Suprapubic skin (tissue), 4 donors: ENCODE measurements around the gene B3GNT8. TPM values are rescaled to one million over a fixed set of nuclear protein-coding genes. Genes with fewer than 3 reads are reported as not detected.

Experiments used
- DNase-seq, 2 donors: peaks; one replicate each; pipeline ENCODE4 v3.0.0-alpha.2; 2019; ENCODE audit warnings: low spot score in 2 of 2
- H3K27ac ChIP-seq: fragments of 200-600 bp; sonication (generic); one replicate; pipeline ENCODE4 v1.5.1; 2019
- H3K27me3 ChIP-seq: fragments of 200-600 bp; sonication (generic); one replicate; pipeline ENCODE4 v1.5.1; 2019
- H3K36me3 ChIP-seq: fragments of 200-600 bp; sonication (generic); one replicate; pipeline ENCODE4 v1.5.1; 2019
- H3K4me1 ChIP-seq: fragments of 200-600 bp; sonication (generic); one replicate; pipeline ENCODE4 v1.5.1; 2019
- H3K4me3 ChIP-seq: fragments of 200-600 bp; sonication (generic); one replicate; pipeline ENCODE4 v1.5.1; 2019; ENCODE audit warnings: mild to moderate bottlenecking
- H3K9me3 ChIP-seq: fragments of 200-600 bp; sonication (generic); one replicate; pipeline ENCODE4 v1.5.1; 2019
- EP300 ChIP-seq: sonication (generic); formaldehyde crosslinking; IDR thresholded peaks from one replicate; pipeline ENCODE4 v1.6.1; 2017; ENCODE audit warnings: antibody characterized with exemption
- POLR2A ChIP-seq, 2 donors: fragments of 450-650 bp; IDR thresholded peaks; one replicate each; pipeline ENCODE4 v1.6.1; 2017; ENCODE audit warnings: antibody characterized with exemption in 2 of 2, mild to moderate bottlenecking in 2 of 2, moderate library complexity in 2 of 2
- POLR2AphosphoS5 ChIP-seq, 3 donors: sonication (generic); formaldehyde crosslinking; IDR thresholded peaks; one replicate each; pipeline ENCODE4 v1.6.1; 2017; ENCODE audit warnings: antibody characterized with exemption in 3 of 3
- WGBS: methylation state at CpG from one replicate; pipeline ENCODE4 v1.1.5; 2018; 5-methylcytosine and 5-hydroxymethylcytosine counted together
- total RNA-seq, 4 donors: library from RNA; depleted of rRNA; stranded (reverse); fragments of >200 nt; gene quantifications; one replicate each; pipeline ENCODE4 v1.1.0, GENCODE V29; 2016
- TF ChIP-seq, protein P1 (sequence below), 2 donors: fragments of 200-600 bp in 1 of 2; fragments of 450-650 bp in 1 of 2; sonication (generic) in 1 of 2; IDR thresholded peaks; one replicate each; pipeline ENCODE4 v1.5.1; 2016 to 2019; ENCODE audit warnings: antibody characterized with exemption in 2 of 2, mild to moderate bottlenecking in 1 of 2, moderate library complexity in 1 of 2

Gene B3GNT8
- total RNA-seq, 4 donors from 2014 or later = 4.7 to 9.6 (median 6.2) TPM

DNA sequence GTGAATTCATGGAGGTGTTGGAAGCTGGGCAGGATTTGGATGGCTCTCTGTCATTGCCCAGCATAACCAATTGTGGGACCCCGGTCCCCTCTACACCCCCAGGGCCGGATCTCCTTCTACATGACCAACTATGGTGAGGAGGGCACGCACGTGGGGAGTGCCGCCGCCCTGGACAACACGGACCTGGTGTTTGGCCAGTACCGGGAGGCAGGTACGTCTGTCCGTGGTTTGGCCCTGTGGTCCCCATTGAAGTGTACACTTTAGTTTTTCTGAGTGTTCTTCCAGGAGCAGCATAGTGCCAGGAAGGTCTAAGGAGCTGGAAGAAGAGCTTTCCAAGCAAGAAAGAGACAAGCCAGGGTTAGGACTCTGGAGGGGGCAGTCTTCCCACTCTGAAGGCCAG lies 13.2 kb downstream of the B3GNT8 start:
- no peak for DNase-seq
- H3K27me3 ChIP-seq = no peaks in the 10 kb centered on the region
- H3K9me3 ChIP-seq = no peaks in the 10 kb centered on the region
- WGBS = 100% methylated on average over 7 of the region's 10 CpGs
- TF ChIP-seq, protein P1, sequence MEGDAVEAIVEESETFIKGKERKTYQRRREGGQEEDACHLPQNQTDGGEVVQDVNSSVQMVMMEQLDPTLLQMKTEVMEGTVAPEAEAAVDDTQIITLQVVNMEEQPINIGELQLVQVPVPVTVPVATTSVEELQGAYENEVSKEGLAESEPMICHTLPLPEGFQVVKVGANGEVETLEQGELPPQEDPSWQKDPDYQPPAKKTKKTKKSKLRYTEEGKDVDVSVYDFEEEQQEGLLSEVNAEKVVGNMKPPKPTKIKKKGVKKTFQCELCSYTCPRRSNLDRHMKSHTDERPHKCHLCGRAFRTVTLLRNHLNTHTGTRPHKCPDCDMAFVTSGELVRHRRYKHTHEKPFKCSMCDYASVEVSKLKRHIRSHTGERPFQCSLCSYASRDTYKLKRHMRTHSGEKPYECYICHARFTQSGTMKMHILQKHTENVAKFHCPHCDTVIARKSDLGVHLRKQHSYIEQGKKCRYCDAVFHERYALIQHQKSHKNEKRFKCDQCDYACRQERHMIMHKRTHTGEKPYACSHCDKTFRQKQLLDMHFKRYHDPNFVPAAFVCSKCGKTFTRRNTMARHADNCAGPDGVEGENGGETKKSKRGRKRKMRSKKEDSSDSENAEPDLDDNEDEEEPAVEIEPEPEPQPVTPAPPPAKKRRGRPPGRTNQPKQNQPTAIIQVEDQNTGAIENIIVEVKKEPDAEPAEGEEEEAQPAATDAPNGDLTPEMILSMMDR (IDR thresholded peaks at IDR 0.05) = no peak
- TF ChIP-seq POLR2A (IDR thresholded peaks at IDR 0.05) = no peak
- no peak for TF ChIP-seq POLR2AphosphoS5 (IDR thresholded peaks at IDR 0.05)
- TF ChIP-seq EP300 = no peak
- no peak overlapping the region for H3K4me3 ChIP-seq
- H3K27ac ChIP-seq = no peak overlapping the region
- peaks cover 16% of the 10 kb centered on the region for H3K4me1 ChIP-seq
- peaks cover 78% of the 10 kb centered on the region for H3K36me3 ChIP-seq

DNA sequence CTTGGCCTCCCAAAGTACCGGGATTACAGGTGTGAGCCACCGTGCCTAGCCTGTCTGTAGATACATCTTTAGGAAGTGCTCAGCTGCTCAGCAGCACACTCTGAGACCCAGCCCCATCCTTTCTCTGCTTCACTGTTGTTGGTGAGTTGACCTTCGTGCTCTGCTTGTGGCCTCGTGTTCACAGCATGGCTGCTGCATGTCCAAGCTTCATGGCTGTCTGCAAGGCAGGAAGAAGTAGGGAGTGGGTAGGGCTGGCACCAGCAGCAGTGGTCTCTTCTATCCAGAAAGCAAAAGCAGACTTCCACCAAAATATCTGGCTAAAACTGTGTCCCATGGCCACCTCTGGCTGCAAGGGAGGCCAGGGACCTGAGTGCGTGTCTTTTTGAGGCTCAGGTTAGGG lies 14.2 kb downstream of the B3GNT8 start:
- TF ChIP-seq, protein P1 (IDR thresholded peaks at IDR 0.05) = no peak
- TF ChIP-seq POLR2A (IDR thresholded peaks at IDR 0.05) (no peak), POLR2AphosphoS5 (IDR thresholded peaks at IDR 0.05) (no peak), EP300 (no peak)
- Histone ChIP-seq H3K9me3 (no peaks in the 10 kb centered on the region), H3K36me3 (peaks cover 68% of the 10 kb centered on the region), H3K4me3 (no peak overlapping the region), H3K4me1 (peaks cover 17% of the 10 kb centered on the region), H3K27me3 (no peaks in the 10 kb centered on the region), H3K27ac (no peak overlapping the region)
- DNase-seq = no peak
- 95% methylated on average over 5 of the region's 5 CpGs for WGBS

DNA sequence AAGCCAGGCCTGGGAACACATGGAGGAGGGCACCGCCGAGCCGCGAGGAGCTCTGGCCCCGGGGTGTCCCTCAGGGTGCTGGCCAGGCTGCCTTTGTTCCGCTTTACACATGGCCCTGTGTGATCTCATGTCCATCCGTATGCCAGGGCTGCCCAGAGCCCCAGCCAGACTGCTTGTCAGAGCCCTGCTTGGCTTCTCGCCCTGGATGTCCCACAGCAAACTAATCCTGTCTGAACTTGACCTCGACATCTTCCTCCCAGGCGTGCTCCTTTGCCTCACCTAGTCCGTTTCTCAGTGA lies 15.3 kb downstream of the B3GNT8 start:
- Histone ChIP-seq H3K27ac (no peak overlapping the region), H3K4me3 (no peak overlapping the region), H3K9me3 (no peaks in the 10 kb centered on the region), H3K4me1 (peaks cover 20% of the 10 kb centered on the region), H3K36me3 (peaks cover 59% of the 10 kb centered on the region), H3K27me3 (no peaks in the 10 kb centered on the region)
- TF ChIP-seq POLR2AphosphoS5 (IDR thresholded peaks at IDR 0.05) = no peak
- no peak for TF ChIP-seq EP300
- no peak for TF ChIP-seq POLR2A (IDR thresholded peaks at IDR 0.05)
- TF ChIP-seq, protein P1 (IDR thresholded peaks at IDR 0.05) = no peak
- 42% methylated on average over 5 of the region's 11 CpGs for WGBS
- no peak for DNase-seq

DNA sequence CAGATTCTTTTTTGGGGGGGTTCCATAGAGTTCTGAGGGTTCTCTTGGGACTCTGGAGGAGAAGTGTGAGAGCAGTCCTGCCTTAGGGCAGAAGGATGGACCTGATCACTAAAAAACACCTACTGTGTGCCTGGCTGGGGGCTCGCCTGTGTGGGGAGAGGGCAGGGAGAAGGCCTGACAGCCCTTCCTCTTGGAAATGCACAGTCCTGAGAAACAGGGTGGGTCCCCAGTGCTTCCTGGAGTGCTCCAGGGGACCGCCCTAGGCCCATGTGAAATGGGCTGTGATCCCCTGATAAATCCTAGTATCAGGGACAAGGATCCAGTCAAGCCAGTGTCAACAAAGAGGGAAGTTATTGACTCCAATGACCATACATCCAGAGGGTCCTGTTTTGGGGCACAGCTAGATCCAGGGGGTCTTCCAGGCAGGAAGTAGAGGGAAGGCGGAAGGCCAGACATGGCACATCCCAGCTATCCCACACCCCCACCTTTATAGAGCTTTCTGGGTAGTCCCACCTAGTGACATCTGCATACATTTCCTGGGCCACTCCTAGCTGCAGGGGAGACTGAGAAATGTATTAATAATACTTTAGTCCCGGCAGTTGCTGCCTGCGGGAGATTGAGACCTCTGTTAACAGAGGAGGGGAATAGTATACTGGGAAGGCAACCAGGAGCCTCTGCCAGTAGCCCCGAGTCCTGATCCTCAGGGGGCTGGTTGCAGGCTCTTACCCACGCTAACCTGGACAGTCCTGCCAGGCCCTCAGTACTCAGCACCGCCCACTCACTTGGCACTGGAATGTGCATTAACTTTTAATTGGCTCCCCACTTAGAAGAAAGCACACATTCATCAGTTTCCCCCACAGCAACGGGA lies 15.8 kb downstream of the B3GNT8 start:
- Histone ChIP-seq H3K9me3 (no peaks in the 10 kb centered on the region), H3K4me1 (peaks cover 20% of the 10 kb centered on the region), H3K4me3 (no peak overlapping the region), H3K27ac (no peak overlapping the region), H3K36me3 (peaks cover 54% of the 10 kb centered on the region), H3K27me3 (no peaks in the 10 kb centered on the region)
- TF ChIP-seq, protein P1 (IDR thresholded peaks at IDR 0.05) = no peak
- no peak for TF ChIP-seq POLR2AphosphoS5 (IDR thresholded peaks at IDR 0.05)
- no peak for TF ChIP-seq EP300
- TF ChIP-seq POLR2A (IDR thresholded peaks at IDR 0.05) = no peak
- DNase-seq = no peak
- 87% methylated on average over 5 of the region's 9 CpGs for WGBS

DNA sequence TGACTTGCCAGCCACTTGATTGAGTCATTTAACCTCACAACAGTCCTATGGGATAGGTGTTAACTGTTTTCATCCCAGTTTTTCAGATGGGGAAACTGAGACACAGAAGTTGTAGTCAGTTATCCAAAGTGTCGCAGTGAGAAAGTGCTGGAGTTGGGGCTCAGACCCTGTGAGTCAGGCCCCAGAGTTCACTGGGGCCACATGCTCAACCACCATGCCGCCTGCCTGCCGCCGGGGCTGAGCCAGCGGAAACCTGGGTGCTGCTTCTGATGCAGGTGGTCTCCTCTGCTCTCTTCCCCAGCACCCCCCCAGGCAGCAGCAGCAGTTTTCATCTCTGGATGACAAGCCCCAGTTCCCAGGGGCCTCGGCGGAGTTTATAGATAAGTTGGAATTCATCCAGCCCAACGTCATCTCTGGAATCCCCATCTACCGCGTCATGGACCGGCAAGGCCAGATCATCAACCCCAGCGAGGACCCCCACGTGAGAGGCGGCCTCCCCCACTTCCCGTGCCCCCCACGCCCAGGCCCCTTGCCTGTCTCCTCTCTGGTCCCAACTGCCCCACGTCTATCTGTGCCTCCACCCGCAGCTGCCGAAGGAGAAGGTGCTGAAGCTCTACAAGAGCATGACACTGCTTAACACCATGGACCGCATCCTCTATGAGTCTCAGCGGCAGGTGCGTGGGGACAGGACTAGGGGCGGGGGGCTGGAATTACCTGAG lies 16.7 kb downstream of the B3GNT8 start:
- no peaks in the 10 kb centered on the region for H3K27me3 ChIP-seq
- peaks cover 24% of the 10 kb centered on the region for H3K4me1 ChIP-seq
- H3K4me3 ChIP-seq = no peak overlapping the region
- WGBS = 92% methylated on average over 11 of the region's 23 CpGs
- TF ChIP-seq, protein P1 (IDR thresholded peaks at IDR 0.05) = no peak
- peaks cover 49% of the 10 kb centered on the region for H3K36me3 ChIP-seq
- DNase-seq = no peak
- no peak overlapping the region for H3K27ac ChIP-seq
- no peaks in the 10 kb centered on the region for H3K9me3 ChIP-seq
